HG03135 (cell line): ENCODE results near the gene KLF2.

Experiments
- ATAC-seq: cut with Tn5 transposase; IDR thresholded peaks from one replicate; pipeline ENCODE4 v1.9.1; 2021; ENCODE audit warnings: mild to moderate bottlenecking, moderate library complexity; ENCODE audit not compliant: unreplicated experiment

KLF2 gene

DNA sequence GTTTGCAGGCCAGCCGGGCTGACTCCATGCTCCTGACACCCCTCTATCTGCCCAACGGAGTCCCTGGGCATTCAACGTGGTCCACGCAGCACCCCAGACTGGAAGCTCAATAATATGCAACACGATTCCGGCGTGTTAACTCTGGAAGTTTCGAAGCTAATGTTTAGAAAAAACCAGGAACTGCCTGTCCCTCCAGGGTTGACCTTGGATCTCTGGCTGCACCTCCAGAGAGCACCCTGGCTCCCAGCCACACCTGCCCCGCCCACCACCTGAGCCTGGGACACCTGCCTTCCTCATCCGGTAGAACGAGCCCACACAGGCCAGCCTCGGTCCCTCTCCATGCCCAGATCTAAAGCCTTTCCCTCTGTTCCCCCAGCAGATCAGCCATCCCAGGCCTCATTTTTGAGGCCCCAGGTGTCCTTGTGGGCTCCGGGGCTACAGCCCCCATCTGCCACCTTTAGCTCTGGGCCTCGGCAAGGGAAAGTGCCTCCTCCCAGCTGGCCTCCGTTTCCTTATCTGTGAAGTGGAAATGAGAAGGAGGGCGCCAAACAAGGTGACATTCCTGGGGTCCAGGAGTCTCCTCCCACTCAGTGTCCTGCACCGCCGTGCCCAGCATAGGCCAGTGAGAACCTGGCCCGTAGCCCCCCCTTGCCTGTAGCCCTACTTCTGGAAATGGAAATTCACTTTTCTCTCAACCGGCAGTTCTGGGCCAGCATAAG, 38.7 kb downstream of the KLF2 start:
- ATAC-seq, result no peak

- no peak for ATAC-seq
Measured at GRCh38 chr19:16363852-16364230, 39.2 kb downstream of the KLF2 start.

- ATAC-seq, result no peak
Measured at GRCh38 chr19:16364231-16364865, 39.7 kb downstream of the KLF2 start.

DNA sequence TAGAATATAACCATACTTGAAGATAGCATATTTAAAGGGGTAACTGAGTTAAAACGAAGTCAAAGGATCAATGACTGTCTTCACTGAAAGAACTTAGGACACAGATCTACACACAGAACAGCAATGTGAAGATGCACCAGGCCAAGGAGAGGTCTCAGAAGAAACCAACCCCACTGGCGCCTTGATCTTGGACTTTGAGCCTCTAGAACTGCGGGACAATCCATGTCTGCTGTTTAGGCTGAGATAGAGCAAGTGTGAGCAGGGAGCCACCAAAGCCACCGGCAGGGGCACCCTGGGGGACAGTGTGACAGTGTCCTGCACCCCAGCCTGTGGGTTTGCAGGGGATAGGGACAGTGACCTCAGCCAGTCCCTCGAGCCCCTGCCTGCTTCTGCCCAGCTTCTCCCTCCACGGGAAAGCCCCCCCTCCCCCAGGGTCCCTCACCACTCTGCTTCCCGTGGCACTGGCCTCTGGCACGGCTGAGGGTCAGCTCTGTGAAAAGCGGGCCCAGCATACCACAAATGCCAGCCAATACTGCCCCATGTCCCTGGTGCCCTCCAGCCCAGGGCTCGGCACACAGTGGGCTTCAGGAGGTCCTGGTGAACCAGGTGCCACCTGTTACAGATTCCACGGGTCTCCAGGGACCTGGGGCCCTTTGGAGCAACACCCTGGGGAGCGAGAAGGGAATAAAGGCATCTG, 40.8 kb downstream of the KLF2 start:
- no peak for ATAC-seq

GRCh38 chr19:16366056-16366432, 41.4 kb downstream of the KLF2 start:
- no peak for ATAC-seq

DNA sequence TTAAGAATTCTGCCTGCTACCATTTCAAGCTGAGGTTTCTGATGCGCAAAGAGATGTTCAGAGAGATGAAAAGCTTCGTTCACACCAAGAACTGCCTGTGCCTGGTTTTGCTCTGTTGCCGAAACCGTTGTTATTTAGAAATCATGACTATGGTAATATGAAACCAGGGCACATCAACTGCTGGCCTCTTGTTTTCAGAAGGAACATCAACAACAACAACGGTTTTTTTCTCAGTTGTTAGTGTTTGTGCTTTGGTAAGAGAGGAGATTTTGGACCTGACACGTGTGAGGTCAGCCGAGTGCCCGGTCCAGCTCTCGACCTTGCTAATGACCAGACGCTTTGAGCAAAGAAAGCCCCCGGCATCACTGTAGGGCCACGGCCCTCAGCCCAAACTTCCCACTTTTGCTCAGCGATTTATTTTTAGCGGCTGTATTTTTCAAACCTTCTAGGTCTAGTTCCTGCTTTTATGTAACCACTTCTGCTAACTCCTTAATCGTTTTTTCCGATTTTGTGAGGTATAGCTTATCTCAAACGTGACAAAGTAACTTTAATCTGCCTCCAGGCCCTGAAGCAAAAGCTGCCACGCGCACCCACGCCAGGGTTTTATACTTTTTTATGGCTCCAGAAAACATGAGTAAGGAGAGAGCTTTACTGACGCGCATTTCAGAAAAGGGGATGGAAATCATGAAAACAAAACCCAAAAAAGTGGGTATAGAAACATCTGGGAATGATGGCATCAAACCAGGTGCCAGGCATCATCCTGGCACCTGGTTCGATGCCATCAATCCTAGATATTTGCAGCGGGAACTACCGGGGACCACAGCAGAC, 42.0 kb downstream of the KLF2 start:
- peak; percentile 33 for ATAC-seq

GRCh38 chr19:16367261-16367683, 42.6 kb downstream of the KLF2 start:
- no peak for ATAC-seq

- no peak for ATAC-seq
Measured at GRCh38 chr19:16368385-16369305, 44.0 kb downstream of the KLF2 start.

DNA sequence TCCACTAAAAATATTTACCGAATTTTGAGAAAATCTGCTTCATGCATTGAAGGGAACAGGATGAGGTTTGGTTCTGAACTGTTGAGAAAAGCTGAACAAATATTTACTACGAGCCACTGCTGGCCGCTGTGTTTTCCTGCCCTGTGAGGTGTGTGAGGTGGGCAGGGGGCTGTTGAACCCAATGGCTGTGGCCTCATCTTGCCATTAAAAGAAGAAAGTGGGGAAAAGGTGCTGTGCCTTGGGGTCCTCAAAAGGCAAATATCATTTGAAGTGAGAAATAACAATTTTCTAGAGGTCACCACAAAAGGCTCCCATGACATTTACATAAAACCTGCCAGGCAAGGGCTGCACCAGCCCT, 44.7 kb downstream of the KLF2 start:
- no peak for ATAC-seq

DNA sequence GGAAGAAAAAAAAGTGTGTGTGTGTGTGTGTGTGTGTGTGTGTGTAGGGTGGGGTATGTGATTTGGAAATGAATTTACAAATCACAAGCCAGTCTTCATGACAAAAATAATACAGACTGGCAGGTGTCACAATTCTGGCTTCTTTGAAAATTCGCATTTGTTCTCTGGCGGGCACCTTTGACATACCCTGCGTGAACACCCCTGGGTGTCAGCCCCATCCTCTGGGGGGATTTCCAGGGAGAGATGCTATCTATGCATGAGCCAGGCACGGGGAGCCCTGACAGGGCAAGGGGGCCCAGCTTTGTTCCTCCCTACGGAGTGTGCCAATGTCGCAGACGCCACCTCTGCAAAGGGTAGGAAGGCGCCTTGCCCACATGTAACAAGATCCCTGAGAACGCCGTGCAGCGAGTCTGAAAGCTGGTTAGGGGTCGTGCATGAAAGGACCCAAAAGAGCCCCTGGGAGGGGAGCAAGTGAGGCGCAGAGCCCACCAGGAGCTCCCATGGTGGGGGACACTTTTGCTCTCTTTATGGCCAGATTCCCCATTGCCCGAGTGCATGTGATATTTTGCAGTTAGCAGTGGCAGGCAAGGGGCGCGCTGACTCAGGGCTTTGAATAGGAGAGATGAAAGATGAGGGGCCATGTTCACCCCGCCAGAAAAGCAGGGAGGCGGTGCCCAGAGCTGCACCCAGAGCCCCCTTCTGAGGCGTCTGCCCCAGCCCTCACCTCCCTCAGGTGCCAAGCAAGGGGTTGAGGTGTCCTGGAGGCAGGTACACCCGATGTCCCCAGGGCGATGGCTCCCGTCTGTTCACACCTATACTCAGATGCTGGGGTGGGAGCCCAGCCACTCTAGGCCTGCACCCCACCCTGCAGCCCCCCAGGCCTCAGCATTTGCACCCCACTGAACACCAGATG, 45.3 kb downstream of the KLF2 start:
- no peak for ATAC-seq

GRCh38 chr19:16370641-16371391, 46.2 kb downstream of the KLF2 start:
- no peak for ATAC-seq

- peak; percentile 64 for ATAC-seq
Measured at GRCh38 chr19:16371540-16371986, 46.9 kb downstream of the KLF2 start.

DNA sequence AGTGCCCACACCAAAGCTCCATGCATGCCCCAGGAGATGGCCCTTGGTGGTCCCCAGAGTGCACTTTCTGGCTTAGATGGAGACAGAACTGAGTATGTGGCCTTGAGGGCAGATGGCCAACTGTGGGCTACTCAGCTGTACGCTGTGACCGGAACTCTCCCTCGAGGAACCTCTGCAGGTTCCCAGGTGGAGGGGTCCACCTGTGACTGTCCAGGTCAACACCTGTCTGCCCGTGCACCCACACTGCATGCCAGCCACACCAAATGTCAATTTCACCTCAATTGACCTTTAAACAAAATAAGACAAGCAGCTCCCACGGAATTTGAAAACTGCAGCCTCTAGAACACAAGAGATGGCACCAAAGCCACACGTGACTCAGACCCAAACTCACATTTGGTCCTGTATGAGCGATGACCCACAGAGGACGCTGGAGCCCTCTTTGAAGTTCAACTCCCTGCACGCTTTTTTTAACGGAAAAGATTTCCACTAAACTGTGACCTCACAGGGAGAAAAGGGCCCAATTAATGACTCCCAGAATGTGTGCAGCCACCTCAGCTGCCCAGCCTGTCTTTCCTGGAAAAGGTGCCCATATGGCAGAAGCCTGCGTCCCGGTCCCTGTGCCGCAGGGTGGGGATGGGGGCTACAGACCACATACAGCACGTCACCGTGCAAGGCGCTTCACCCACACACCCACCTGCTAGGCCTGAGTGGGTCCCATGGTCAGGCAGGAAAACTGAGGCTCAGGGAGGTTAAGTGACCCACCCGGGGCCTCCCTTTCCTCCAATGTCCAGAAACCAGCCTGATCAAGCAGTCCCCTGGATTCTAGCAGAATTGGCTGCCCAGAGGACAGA, 47.7 kb downstream of the KLF2 start:
- ATAC-seq, result no peak

DNA sequence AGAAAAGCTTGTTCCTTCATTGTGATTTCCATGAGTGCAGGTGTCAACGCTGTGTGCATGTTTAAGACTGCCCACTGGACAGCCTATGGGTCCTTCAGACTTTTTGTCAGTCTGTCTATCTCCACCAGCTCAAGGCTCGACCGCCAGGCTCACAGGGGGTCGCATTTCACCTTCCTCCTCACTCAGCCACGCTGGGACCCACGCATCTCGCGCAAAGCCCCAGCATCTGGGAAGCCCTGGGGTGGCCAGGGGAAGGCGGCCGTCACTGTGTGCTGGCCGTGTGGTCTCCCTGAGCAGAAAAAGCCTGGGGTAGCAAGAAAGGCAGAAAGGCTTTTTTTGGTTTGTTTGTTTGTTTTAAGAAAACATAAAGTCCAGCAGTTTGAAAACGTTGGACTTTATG, 48.5 kb downstream of the KLF2 start:
- no peak for ATAC-seq

DNA sequence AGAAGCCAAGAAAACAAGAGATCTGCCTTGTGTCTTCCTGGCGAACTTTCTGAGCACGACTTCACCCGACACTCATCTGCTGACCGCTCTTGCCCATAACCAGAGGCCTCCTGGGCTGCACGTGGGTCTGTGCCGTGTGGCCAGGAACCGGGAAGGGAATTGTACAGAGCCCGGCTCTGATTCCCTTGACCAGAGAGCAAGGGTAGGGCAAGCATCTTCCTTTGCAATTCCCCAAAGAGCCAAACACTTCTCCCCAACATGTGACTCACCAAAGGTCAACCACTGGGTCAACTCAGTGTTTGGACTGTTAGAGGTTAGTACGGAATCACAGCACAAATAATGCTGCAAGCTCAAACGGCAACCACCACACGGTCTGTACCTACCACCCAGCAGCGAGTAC, 48.9 kb downstream of the KLF2 start:
- ATAC-seq, result no peak

DNA sequence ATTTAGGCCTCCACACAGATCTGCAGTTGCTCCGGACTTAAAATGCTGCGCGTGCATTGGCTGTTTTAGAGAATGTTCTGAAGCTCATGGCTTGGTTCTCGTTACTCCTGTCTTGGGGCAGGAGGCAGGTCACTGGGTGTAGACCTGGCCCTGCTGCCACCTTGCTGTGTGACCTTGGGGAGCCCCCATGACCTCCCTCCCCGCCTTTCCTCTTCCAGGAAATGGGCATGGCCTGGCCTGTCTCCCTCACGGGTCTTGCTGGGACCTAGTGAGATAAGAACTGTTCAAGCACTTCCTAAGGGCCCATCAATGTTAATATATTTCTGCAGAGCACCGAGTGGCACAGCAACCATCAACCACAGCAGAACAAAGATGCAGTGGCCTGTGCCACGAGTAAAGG, 49.4 kb downstream of the KLF2 start:
- no peak for ATAC-seq

DNA sequence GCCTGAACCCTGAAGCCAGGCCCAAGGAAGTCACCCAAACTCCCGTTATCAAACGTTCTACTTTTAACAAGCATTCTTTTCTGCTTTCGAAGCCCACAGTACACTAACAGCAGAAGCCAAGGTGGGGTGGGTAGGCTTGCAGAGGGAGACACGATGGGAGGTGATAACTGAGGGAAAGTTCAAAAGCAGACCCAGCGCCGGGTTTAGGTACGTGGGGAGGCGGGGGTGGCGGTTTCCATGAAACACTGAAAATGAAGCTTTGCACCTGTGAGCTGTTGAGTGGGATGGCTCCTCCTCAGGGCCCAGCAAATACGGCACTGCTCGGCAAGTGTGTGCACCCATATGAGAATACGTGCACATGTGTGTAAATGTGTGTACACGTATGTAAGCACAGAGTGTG, 49.8 kb downstream of the KLF2 start:
- ATAC-seq, result no peak
